Measurements from ENCODE around the gene KSR1.
"Not testable (repeated sequence)": the region's sequence is repeated elsewhere in the genome, so short reads cannot be mapped to it uniquely, and the experiment has no call there.

KSR1 gene

DNA sequence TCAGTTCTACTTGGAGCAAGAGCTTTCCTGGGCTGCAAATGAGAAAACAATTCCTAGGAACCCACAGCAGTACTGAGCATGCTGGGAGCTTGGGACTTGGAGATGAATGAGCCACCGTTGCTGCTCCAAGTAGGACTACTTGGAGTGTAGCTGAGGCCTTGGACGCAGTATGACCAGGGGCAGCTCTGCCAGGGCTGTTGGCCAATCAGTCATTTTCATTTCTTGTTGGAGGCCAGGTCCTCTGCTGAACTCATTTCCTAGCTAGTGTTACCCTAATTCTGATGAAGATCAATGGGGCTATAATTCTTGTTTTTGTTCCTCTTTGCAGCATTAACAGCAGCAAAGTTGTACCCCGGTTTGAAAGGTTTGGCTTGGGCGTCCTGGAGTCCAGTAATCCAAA lies 166.7 kb downstream of the KSR1 start:
- DNase-seq (ENCODE audit: extremely low spot score), result no peak
- ChIA-PET POLR2A (no interaction called here), CTCF (interaction anchor here (0.7 kb wide), 1 partner anchor 137 kb away, joined by 4 read pairs; no protein-coding TSS in a partner anchor)
- TF ChIP-seq ZNF384 (IDR thresholded peaks at IDR 0.05), result no peak
- TF ChIP-seq FOXM1 (IDR thresholded peaks at IDR 0.05; ENCODE audit: borderline replicate concordance), result no peak
- no peak for TF ChIP-seq ARNT (IDR thresholded peaks at IDR 0.05)
- TF ChIP-seq BHLHE40 (IDR thresholded peaks at IDR 0.05; ENCODE audit: borderline replicate concordance), result no peak
- no peak for TF ChIP-seq HDGF (IDR thresholded peaks at IDR 0.05; ENCODE audit: borderline replicate concordance)
- no peak for TF ChIP-seq SUZ12 (IDR thresholded peaks at IDR 0.05)
- TF ChIP-seq SP1 (IDR thresholded peaks at IDR 0.05), result no peak
- TF ChIP-seq FOXK2 (IDR thresholded peaks at IDR 0.05), result no peak
- TF ChIP-seq L3MBTL2 (conservative IDR thresholded peaks at IDR 0.05), result no peak
- TF ChIP-seq TARDBP (IDR thresholded peaks at IDR 0.05), result no peak

- POLR2A ChIA-PET, result no interaction called here
- DNase-seq (ENCODE audit: extremely low spot score), result no peak
- TF ChIP-seq PKNOX1 (IDR thresholded peaks at IDR 0.05), result no peak
- TF ChIP-seq LEF1 (IDR thresholded peaks at IDR 0.05; ENCODE audit: borderline replicate concordance), result no peak
- no peak for TF ChIP-seq HDGF (IDR thresholded peaks at IDR 0.05; ENCODE audit: borderline replicate concordance)
- CTCF ChIA-PET, result interaction anchor here (0.7 kb wide), 1 partner anchor 137 kb away, joined by 4 read pairs; no protein-coding TSS in a partner anchor
These were observed 167.4 kb downstream of the KSR1 start for GRCh38 chr17:27623614-27624013.

DNA sequence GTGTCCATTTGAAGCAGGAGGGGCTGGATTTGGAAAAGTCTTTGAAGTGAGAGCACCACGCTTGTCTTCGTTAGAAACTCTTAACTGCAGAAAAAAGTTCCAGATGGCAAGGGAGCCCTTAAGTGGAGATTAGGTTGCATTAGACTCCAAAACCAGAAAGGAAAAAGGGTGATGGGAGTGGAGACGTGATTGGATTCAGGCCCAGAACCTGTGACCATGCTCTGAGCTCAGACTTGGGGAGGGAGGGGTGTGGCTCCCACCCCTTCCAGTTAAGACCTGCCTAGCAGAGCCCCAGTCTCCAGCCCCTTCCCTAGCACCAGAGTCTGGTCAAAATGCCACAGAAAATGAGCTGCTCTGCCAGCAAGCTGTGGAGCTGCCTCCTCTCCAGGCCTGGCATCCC lies 168.3 kb downstream of the KSR1 start:
- POLR2A ChIA-PET, result no interaction called here
- CTCF ChIA-PET, result no interaction called here
- TF ChIP-seq ELF4 (IDR thresholded peaks at IDR 0.05), result no peak
- TF ChIP-seq NFRKB (IDR thresholded peaks at IDR 0.05), result no peak
- TF ChIP-seq ARNT (IDR thresholded peaks at IDR 0.05), result no peak
- no peak for TF ChIP-seq PKNOX1 (IDR thresholded peaks at IDR 0.05)
- TF ChIP-seq ZNF384 (IDR thresholded peaks at IDR 0.05), result no peak
- no peak for TF ChIP-seq FOXA1 (IDR thresholded peaks at IDR 0.05)
- TF ChIP-seq SP1 (IDR thresholded peaks at IDR 0.05), result no peak
- TF ChIP-seq L3MBTL2 (conservative IDR thresholded peaks at IDR 0.05), result no peak
- no peak for TF ChIP-seq FOXK2 (IDR thresholded peaks at IDR 0.05)
- no peak for TF ChIP-seq HDGF (IDR thresholded peaks at IDR 0.05; ENCODE audit: borderline replicate concordance)
- no peak for TF ChIP-seq SUZ12 (IDR thresholded peaks at IDR 0.05)
- TF ChIP-seq FOXM1 (IDR thresholded peaks at IDR 0.05; ENCODE audit: borderline replicate concordance), result no peak
- TF ChIP-seq BHLHE40 (IDR thresholded peaks at IDR 0.05; ENCODE audit: borderline replicate concordance), result no peak
- DNase-seq (ENCODE audit: extremely low spot score), result no peak

DNA sequence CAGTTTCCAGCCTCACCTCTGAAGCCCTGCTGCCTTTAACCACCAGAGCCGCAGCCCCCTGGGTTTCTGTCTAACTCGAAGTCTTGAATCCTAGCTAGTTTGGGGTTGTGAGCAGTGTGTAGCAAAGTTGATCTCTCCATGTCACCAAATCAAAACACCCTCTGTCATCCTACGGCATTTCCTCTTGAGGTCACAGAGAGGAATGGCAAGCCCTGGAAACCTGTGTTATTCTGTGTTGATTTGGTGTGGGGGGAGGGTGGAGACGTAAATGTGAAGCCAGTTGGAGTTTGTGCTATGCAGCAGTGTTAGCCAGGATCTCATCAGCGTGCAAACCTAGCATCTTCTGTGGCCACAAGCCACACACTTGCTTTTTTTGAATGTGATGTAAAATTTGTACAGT lies 169.6 kb downstream of the KSR1 start:
- TF ChIP-seq ELF4 (IDR thresholded peaks at IDR 0.05), result no peak
- TF ChIP-seq FOXA1 (IDR thresholded peaks at IDR 0.05), result no peak
- no peak for TF ChIP-seq SP1 (IDR thresholded peaks at IDR 0.05)
- POLR2A ChIA-PET, result no interaction called here
- DNase-seq (ENCODE audit: extremely low spot score), result no peak
- CTCF ChIA-PET, result no interaction called here

- TF ChIP-seq TARDBP (IDR thresholded peaks at IDR 0.05) (no peak), HDGF (IDR thresholded peaks at IDR 0.05; ENCODE audit: borderline replicate concordance) (no peak)
- no peak for DNase-seq (ENCODE audit: extremely low spot score)
- POLR2A ChIA-PET, result interaction anchor here (0.8 kb wide), 1 partner anchor 27 kb away, joined by 3 read pairs; no protein-coding TSS in a partner anchor
- CTCF ChIA-PET, result no interaction called here
These were observed 171.3 kb downstream of the KSR1 start for GRCh38 chr17:27627514-27627913.

DNA sequence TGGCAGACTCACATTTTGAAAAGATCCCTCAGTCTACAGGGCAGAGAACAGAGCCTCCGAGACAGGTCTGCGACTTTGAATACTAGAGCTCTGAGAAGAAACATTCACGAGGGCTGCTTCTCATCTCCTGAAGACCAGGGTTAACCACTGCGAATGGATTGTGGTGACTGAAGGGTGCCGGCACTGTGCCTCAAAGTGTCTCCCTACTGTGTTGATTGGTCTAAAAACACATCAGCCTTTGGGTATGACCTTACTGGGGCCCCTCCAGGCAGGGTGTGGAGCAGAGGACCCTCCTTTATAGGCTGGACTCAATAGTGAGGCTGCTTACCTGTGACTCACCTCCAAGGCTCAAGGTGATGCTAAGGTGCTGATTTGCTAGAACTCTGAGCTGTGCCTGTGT lies 172.1 kb downstream of the KSR1 start:
- ChIA-PET POLR2A (no interaction called here), CTCF (no interaction called here)
- TF ChIP-seq SP1 (IDR thresholded peaks at IDR 0.05) (no peak), BHLHE40 (IDR thresholded peaks at IDR 0.05; ENCODE audit: borderline replicate concordance) (no peak), LEF1 (IDR thresholded peaks at IDR 0.05; ENCODE audit: borderline replicate concordance) (no peak), HDGF (IDR thresholded peaks at IDR 0.05; ENCODE audit: borderline replicate concordance) (no peak), FOXA1 (IDR thresholded peaks at IDR 0.05) (no peak), ELF4 (IDR thresholded peaks at IDR 0.05) (no peak), CTBP1 (IDR thresholded peaks at IDR 0.05; ENCODE audit: borderline replicate concordance) (no peak), SUZ12 (IDR thresholded peaks at IDR 0.05) (no peak), TARDBP (IDR thresholded peaks at IDR 0.05) (no peak), FOXK2 (IDR thresholded peaks at IDR 0.05) (no peak), ARNT (IDR thresholded peaks at IDR 0.05) (no peak), L3MBTL2 (conservative IDR thresholded peaks at IDR 0.05) (no peak)
- DNase-seq (ENCODE audit: extremely low spot score), result no peak

DNA sequence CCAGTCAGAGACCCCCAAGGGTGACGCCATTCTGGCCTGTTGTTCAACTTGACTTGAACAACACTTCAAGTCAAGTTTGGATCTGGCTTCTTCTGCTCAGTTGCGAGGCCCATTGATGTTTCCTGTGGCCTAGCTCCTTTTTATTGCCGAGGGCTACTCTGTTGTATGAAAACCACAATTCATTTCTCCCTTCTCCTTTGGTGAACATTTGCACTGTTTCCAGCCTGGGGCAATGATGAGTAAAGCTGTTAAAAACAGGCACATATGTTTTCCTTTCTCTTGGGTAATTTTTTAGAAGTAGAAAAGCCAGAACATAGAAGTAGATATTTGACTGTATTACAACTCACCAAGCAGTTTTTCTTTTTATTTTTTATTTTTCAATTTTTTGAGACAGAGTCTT lies 173.0 kb downstream of the KSR1 start:
- DNase-seq (ENCODE audit: extremely low spot score); POLR2A ChIA-PET; CTCF ChIA-PET: not testable (repeated sequence)

GRCh38 chr17:27630607-27631410 lies 174.6 kb downstream of the KSR1 start, which contains the start of gene LGALS9:
LGALS9 (plus strand) TSS chr17:27631188; CDS start chr17:27631266, 78 bp downstream.
- no peak for TF ChIP-seq ELF4 (IDR thresholded peaks at IDR 0.05)
- TF ChIP-seq ZNF384 (IDR thresholded peaks at IDR 0.05), result no peak
- TF ChIP-seq FOXM1 (IDR thresholded peaks at IDR 0.05; ENCODE audit: borderline replicate concordance), result no peak
- no peak for TF ChIP-seq HDGF (IDR thresholded peaks at IDR 0.05; ENCODE audit: borderline replicate concordance)
- no peak for TF ChIP-seq SUZ12 (IDR thresholded peaks at IDR 0.05)
- TF ChIP-seq LEF1 (IDR thresholded peaks at IDR 0.05; ENCODE audit: borderline replicate concordance), result no peak
- TF ChIP-seq BHLHE40 (IDR thresholded peaks at IDR 0.05; ENCODE audit: borderline replicate concordance), result no peak
- no peak for TF ChIP-seq NFRKB (IDR thresholded peaks at IDR 0.05)
- TF ChIP-seq SP1 (IDR thresholded peaks at IDR 0.05), result no peak
- TF ChIP-seq FOXA1 (IDR thresholded peaks at IDR 0.05), result no peak
- no peak for TF ChIP-seq CTBP1 (IDR thresholded peaks at IDR 0.05; ENCODE audit: borderline replicate concordance)
- TF ChIP-seq ARNT (IDR thresholded peaks at IDR 0.05), result no peak
- no peak for TF ChIP-seq TARDBP (IDR thresholded peaks at IDR 0.05)
- TF ChIP-seq L3MBTL2 (conservative IDR thresholded peaks at IDR 0.05), result no peak
- no peak for TF ChIP-seq PKNOX1 (IDR thresholded peaks at IDR 0.05)
- no peak for TF ChIP-seq FOXK2 (IDR thresholded peaks at IDR 0.05)
- POLR2A ChIA-PET, result no interaction called here
- CTCF ChIA-PET, result no interaction called here
- DNase-seq (ENCODE audit: extremely low spot score), result no peak
